ENCODE data around the gene CCDC174. TPM values are rescaled to one million over a fixed set of nuclear protein-coding genes. Genes with fewer than 3 reads are reported as not detected.

CCDC174 gene
- total and polyA plus RNA-seq, 2 donors (not counting 1 experiment from before 2014, with no cell fraction given) = 9.9 to 47.1 TPM

GRCh38 chr3:14630404-14631100, 21.0 kb upstream of the CCDC174 start:
- Histone ChIP-seq H3K9ac (ENCODE audit: low read length) (no peak overlapping the region), H4K20me1 (ENCODE audit: control insufficient read depth, insufficient read depth, low read length, poor library complexity, severe bottlenecking) (no peaks in the 10 kb centered on the region), H3K9me3 (ENCODE audit: control extremely low read depth in 1 of 3, control insufficient read depth in 2 of 3, insufficient read depth in 1 of 3, low read length in 2 of 3) (peaks cover 0 to 11% (median 0%) of the 10 kb centered on the region in 3 donors), H2AFZ (ENCODE audit: insufficient read depth, low read depth, low read length, poor library complexity, severe bottlenecking) (no peak overlapping the region), H3K36me3 (replicated peaks in 1 of 2; ENCODE audit: control extremely low read depth in 1 of 2, control insufficient read depth in 1 of 2, extremely low read depth in 1 of 2, insufficient read depth in 2 of 2, low read length in 1 of 2) (no peaks in the 10 kb centered on the region), H3K4me3 (ENCODE audit: control extremely low read depth in 1 of 5, extremely low read depth in 1 of 5, insufficient read depth in 1 of 5, low read depth in 2 of 5, low read length in 4 of 5) (no peak overlapping the region), H3K79me2 (ENCODE audit: control insufficient read depth, insufficient read depth, low read length) (no peaks in the 10 kb centered on the region), H3K27me3 (replicated peaks in 1 of 4; ENCODE audit: control extremely low read depth in 1 of 4, control insufficient read depth in 3 of 4, insufficient read depth in 4 of 4, low read length in 3 of 4) (peaks cover 0 to 31% (median 4%) of the 10 kb centered on the region in 4 experiments), H3K27ac (ENCODE audit: low read length in 2 of 2) (no peak overlapping the region), H3K4me2 (replicated peaks; ENCODE audit: low read depth, low read length, poor library complexity, severe bottlenecking) (no peak overlapping the region), H3K4me1 (ENCODE audit: control insufficient read depth in 2 of 2, insufficient read depth in 2 of 2, low read length in 2 of 2) (no peaks in the 10 kb centered on the region)
- intact Hi-C loops (cut with micrococcal nuclease) = no loop called here
- no peaks in the 10 kb centered on the region for H3K9me3 Mint-ChIP-seq (ENCODE audit: insufficient read depth)
- DNase-seq = no peak
- ATAC-seq (ENCODE audit: low read depth) = no peak
- H3K27ac Mint-ChIP-seq = no peak overlapping the region
- CTCF ChIA-PET = interaction anchor here (0.6 to 3.5 kb wide), 2 partner anchors 25 to 291 kb away, joined by 3 to 23 read pairs; no protein-coding TSS in a partner anchor
- 100% methylated on average over 4 of the region's 9 CpGs for WGBS (ENCODE audit: insufficient coverage)
- no peaks in the 10 kb centered on the region for H3K4me1 Mint-ChIP-seq
- no peak overlapping the region for H3K4me3 Mint-ChIP-seq
- POLR2A ChIA-PET = no interaction called here
- TF ChIP-seq EZH2 (IDR thresholded peaks at IDR 0.05; ENCODE audit: borderline replicate concordance, insufficient read depth, low read depth, low read length, poor library complexity, severe bottlenecking) (no peak), CTCF (IDR thresholded peaks at IDR 0.05) (no peak)
- H3K27me3 Mint-ChIP-seq = peaks cover 52% of the 10 kb centered on the region

- TF ChIP-seq CTCF (IDR thresholded peaks at IDR 0.05) = no peak
- no peak for TF ChIP-seq EZH2 (IDR thresholded peaks at IDR 0.05; ENCODE audit: borderline replicate concordance, insufficient read depth, low read depth, low read length, poor library complexity, severe bottlenecking)
- Mint-ChIP-seq H3K27me3 (peaks cover 54% of the 10 kb centered on the region), H3K4me1 (no peaks in the 10 kb centered on the region), H3K27ac (no peak overlapping the region), H3K4me3 (no peak overlapping the region), H3K9me3 (ENCODE audit: insufficient read depth) (no peaks in the 10 kb centered on the region)
- ATAC-seq (ENCODE audit: low read depth) = no peak
- no peaks in the 10 kb centered on the region for H3K79me2 ChIP-seq (ENCODE audit: control insufficient read depth, insufficient read depth, low read length)
- H3K9ac ChIP-seq (ENCODE audit: low read length) = no peak overlapping the region
- no peak for DNase-seq
- H3K4me1 ChIP-seq (ENCODE audit: control insufficient read depth in 2 of 2, insufficient read depth in 2 of 2, low read length in 2 of 2) = no peaks in the 10 kb centered on the region
- no peaks in the 10 kb centered on the region for H4K20me1 ChIP-seq (ENCODE audit: control insufficient read depth, insufficient read depth, low read length, poor library complexity, severe bottlenecking)
- peaks cover 0 to 11% (median 0%) of the 10 kb centered on the region in 3 donors for H3K9me3 ChIP-seq (ENCODE audit: control extremely low read depth in 1 of 3, control insufficient read depth in 2 of 3, insufficient read depth in 1 of 3, low read length in 2 of 3)
- no peak overlapping the region for H3K27ac ChIP-seq (ENCODE audit: low read length in 2 of 2)
- POLR2A ChIA-PET = no interaction called here
- H2AFZ ChIP-seq (ENCODE audit: insufficient read depth, low read depth, low read length, poor library complexity, severe bottlenecking) = no peak overlapping the region
- H3K4me2 ChIP-seq (replicated peaks; ENCODE audit: low read depth, low read length, poor library complexity, severe bottlenecking) = no peak overlapping the region
- no peaks in the 10 kb centered on the region for H3K36me3 ChIP-seq (replicated peaks in 1 of 2; ENCODE audit: control extremely low read depth in 1 of 2, control insufficient read depth in 1 of 2, extremely low read depth in 1 of 2, insufficient read depth in 2 of 2, low read length in 1 of 2)
- no peak overlapping the region for H3K4me3 ChIP-seq (ENCODE audit: control extremely low read depth in 1 of 5, extremely low read depth in 1 of 5, insufficient read depth in 1 of 5, low read depth in 2 of 5, low read length in 4 of 5)
- H3K27me3 ChIP-seq (replicated peaks in 1 of 4; ENCODE audit: control extremely low read depth in 1 of 4, control insufficient read depth in 3 of 4, insufficient read depth in 4 of 4, low read length in 3 of 4) = peaks cover 0 to 37% (median 7%) of the 10 kb centered on the region in 4 experiments
- CTCF ChIA-PET = interaction anchor here (3.5 kb wide), 1 partner anchor 290 kb away, joined by 23 read pairs; no protein-coding TSS in a partner anchor
- intact Hi-C loops (cut with micrococcal nuclease) = no loop called here
- WGBS (ENCODE audit: insufficient coverage) = 83% methylated on average over 4 of the region's 5 CpGs
These were observed 20.5 kb upstream of the CCDC174 start for GRCh38 chr3:14631101-14631497.

All from B cell (primary cell).